Measurements from ENCODE around the gene TNFSF10.
"Not testable (repeated sequence)": the region's sequence is repeated elsewhere in the genome, so short reads cannot be mapped to it uniquely, and the experiment has no call there.

Gene TNFSF10

DNA sequence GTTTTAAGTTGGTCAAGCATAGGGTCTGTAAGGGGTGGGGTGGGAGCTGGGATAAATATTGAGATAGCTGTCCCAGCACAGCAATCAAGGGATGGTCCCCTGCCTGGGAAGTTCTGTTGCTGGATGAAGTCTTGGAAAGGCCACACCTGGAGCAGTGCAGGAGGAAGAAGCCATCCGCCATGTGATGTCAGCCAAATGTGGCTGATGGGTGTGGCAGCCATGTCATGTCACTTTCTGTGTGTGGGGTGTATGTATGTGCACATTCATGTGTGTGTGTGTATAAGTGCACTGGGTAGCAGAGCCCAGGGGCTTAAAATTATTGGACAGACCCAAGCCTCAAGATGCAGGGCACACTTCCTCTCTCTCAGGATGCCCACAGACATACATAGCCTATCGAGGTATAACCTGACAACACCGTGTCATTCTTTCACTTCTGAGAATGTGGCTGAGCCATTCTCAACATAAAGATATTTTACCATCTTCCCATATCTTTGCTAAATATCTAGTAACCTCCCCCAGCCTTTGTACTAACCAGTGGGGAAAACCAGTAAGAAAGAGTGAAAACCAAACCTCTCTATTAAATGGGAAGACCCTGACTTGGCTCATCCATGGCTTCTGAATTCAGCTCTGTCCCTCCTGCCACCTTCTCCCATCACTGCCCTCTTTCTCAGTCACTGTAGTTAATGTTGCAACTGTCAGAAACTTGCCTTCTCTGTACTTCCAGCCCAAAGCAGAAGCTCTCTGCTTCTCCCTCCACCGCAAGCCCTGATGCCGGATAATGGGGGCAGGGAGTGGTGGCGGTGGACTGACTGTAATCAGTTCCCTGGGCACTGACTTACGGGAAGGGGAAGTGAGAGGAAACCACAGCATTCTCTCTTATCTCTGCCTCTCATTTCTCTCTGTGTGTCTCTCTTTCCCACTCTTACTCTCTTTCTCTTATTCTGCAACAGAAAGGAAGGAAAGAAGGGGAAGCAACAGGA, 11.2 kb downstream of the TNFSF10 start:
- no peak overlapping the region for H3K4me3 ChIP-seq (ENCODE audit: control insufficient read depth, low read depth, low read length)
- DNase-seq (ENCODE audit: low read depth): no peak
- TF ChIP-seq, protein P1, sequence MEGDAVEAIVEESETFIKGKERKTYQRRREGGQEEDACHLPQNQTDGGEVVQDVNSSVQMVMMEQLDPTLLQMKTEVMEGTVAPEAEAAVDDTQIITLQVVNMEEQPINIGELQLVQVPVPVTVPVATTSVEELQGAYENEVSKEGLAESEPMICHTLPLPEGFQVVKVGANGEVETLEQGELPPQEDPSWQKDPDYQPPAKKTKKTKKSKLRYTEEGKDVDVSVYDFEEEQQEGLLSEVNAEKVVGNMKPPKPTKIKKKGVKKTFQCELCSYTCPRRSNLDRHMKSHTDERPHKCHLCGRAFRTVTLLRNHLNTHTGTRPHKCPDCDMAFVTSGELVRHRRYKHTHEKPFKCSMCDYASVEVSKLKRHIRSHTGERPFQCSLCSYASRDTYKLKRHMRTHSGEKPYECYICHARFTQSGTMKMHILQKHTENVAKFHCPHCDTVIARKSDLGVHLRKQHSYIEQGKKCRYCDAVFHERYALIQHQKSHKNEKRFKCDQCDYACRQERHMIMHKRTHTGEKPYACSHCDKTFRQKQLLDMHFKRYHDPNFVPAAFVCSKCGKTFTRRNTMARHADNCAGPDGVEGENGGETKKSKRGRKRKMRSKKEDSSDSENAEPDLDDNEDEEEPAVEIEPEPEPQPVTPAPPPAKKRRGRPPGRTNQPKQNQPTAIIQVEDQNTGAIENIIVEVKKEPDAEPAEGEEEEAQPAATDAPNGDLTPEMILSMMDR (conservative IDR thresholded peaks at IDR 0.05; ENCODE audit: control insufficient read depth, insufficient read depth, low read depth, low read length): no peak

DNA sequence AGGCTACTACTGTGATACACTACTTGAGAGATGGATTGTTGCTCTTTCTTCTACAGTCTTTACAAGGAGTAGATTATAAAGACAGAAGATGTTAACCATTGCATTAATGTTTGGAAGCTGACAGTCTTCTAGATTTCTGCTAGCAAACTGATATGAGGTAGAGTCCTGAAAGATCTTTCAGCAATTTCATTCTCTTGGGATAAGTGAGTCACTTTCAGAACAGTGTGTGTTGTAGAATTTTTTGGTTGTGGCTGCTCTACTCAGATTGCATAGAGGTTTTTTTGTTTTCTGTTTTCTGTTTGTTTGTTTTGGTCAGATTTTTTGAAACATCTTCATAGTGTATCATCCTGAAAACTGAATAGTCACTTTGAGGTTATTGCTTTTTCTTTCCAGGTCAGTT, 17.1 kb downstream of the TNFSF10 start:
- TF ChIP-seq, protein P1 (conservative IDR thresholded peaks at IDR 0.05; ENCODE audit: control insufficient read depth, insufficient read depth, low read depth, low read length): no peak
- DNase-seq (ENCODE audit: low read depth): peak; percentile 24
- H3K4me3 ChIP-seq (ENCODE audit: control insufficient read depth, low read depth, low read length): no peak overlapping the region

DNA sequence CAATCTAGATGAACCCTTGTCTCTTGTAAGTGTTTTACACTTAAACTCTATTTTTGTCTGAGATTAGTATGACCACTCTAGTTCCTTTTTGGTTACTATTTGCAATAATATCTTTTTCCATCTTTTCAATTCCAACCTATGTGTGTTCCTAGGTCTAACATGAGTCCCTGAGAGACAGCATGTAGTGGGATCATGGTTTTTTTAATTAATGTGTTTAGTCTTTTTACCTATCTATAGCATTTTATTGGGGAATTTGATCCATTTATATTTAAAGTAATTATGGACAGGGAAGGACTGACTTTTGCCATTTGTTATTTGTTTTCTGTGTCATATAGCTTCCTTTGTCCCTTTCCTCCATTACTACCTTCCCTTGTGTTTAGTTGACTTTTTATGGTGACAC, 21.7 kb downstream of the TNFSF10 start:
- H3K4me3 ChIP-seq (ENCODE audit: control insufficient read depth, low read depth, low read length): no peak overlapping the region
- TF ChIP-seq, protein P1 (conservative IDR thresholded peaks at IDR 0.05; ENCODE audit: control insufficient read depth, insufficient read depth, low read depth, low read length): no peak
- no peak for DNase-seq (ENCODE audit: low read depth)

DNA sequence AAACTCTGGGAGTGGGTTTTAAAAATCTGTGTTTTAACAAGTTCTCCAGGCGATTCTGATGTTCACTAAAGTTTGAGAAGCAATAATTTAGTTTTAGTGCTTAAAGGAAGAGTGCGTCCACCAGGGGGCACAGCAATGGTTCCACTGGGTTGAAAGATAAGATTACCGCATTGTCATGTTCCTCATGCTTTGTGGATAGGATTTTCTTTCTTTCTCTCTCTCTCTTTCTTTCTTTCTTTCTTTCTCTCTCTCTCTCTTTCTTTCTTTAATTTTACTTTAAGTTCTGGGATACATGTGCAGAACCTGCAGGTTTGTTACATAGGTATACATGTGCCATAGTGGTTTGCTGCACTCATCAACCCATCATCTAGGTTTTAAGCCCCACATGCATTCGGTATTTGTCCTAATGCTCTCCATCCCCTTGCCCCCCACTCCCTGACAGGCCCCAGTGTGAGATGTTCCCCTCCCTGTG, 33.0 kb downstream of the TNFSF10 start:
- DNase-seq (ENCODE audit: low read depth): peak; percentile 78
- TF ChIP-seq, protein P1 (conservative IDR thresholded peaks at IDR 0.05; ENCODE audit: control insufficient read depth, insufficient read depth, low read depth, low read length): peak; percentile 77
- not testable (repeated sequence) for H3K4me3 ChIP-seq (ENCODE audit: control insufficient read depth, low read depth, low read length)

DNA sequence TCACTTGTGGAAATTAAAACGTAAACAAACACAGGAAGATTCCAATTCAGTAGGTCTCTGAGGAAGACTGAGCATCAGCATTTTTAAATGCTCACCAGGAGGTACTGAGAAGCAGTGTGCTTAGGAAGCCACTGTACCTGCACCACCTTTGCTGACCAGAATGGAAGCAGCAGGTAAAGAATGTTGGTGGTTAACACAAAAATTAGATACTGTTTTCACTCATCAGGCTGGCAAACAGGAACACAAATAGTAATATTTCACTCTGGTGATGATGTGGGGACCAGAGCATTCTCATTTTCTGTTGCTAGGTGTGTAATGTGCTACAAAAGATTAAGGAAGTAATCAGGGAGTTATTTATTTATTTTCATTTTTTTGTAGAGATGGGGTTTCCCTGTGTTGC, 45.1 kb downstream of the TNFSF10 start:
- no peak for DNase-seq (ENCODE audit: low read depth)
- H3K4me3 ChIP-seq (ENCODE audit: control insufficient read depth, low read depth, low read length): no peak overlapping the region
- TF ChIP-seq, protein P1 (conservative IDR thresholded peaks at IDR 0.05; ENCODE audit: control insufficient read depth, insufficient read depth, low read depth, low read length): no peak

DNA sequence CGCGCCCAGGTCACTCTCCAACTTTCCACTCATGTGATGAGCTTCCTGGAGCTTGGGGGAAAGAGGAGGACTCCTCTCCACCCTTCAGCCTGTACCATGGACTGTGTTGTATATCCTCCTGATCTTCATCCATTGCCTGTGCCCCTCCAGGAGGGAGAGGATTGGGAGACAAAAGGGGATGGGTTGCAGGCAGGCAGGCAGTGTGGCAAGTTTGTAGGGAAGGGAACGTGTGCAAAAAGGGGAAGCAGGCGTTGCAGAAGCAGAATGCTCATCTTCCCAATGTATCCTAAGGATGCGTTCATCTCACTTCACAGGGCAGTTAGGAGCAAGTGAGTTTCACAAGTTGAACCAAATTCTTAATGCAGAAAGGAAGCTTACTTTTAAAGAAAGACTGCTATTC, 46.9 kb downstream of the TNFSF10 start:
- DNase-seq (ENCODE audit: low read depth): no peak
- H3K4me3 ChIP-seq (ENCODE audit: control insufficient read depth, low read depth, low read length): no peak overlapping the region
- TF ChIP-seq, protein P1 (conservative IDR thresholded peaks at IDR 0.05; ENCODE audit: control insufficient read depth, insufficient read depth, low read depth, low read length): no peak
